ENCODE data around the gene ITPR2.
"Not testable (repeated sequence)": the region's sequence is repeated elsewhere in the genome, so short reads cannot be mapped to it uniquely, and the experiment has no call there.

Gene ITPR2

DNA sequence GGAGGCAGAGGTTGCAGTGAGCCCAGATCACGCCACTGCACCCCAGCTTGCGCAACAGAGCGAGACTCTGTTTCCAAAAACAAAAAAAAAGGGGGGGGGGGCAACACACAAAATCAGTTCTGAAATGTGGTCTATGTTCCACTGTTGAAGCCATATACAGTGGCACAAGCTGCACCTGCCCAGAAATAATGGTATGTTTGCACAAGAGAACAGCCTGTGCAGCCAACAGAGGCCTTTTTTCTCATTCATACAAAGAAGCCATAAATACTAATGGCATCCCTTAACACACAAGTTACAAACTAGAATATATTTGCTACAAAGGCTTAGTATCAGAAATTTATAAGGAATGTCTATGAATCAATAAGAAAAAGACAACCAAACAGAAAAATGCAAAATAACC, 37.1 kb downstream of the ITPR2 start:
- TF ChIP-seq, protein P1, sequence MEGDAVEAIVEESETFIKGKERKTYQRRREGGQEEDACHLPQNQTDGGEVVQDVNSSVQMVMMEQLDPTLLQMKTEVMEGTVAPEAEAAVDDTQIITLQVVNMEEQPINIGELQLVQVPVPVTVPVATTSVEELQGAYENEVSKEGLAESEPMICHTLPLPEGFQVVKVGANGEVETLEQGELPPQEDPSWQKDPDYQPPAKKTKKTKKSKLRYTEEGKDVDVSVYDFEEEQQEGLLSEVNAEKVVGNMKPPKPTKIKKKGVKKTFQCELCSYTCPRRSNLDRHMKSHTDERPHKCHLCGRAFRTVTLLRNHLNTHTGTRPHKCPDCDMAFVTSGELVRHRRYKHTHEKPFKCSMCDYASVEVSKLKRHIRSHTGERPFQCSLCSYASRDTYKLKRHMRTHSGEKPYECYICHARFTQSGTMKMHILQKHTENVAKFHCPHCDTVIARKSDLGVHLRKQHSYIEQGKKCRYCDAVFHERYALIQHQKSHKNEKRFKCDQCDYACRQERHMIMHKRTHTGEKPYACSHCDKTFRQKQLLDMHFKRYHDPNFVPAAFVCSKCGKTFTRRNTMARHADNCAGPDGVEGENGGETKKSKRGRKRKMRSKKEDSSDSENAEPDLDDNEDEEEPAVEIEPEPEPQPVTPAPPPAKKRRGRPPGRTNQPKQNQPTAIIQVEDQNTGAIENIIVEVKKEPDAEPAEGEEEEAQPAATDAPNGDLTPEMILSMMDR (conservative IDR thresholded peaks at IDR 0.05; ENCODE audit: control insufficient read depth, insufficient read depth, low read depth, low read length), result no peak
- no peak for DNase-seq (ENCODE audit: low read depth)
- no peak overlapping the region for H3K4me3 ChIP-seq (ENCODE audit: control insufficient read depth, low read depth, low read length)

DNA sequence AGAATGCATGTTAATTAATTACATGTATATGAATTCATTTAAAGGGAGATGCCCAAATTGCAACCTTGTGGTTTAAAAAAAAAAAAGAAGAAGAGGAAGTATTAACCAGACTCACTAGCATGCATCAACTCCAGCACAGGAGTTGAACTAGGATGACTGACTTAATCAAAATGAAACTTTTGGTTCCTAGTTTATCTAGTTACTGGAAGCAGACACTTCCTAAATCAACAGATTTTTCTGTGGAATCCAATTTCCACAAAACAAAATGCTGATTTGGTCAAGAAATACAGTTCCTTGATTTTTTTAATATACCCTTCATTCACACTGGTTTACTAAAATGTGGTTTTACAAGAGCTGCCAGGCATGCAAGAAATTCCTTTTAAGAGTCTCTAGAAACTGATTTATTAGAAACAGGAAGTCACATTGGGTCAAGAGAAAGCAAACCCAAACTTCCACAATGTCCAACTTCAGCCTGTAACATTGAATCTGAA, 41.6 kb downstream of the ITPR2 start:
- H3K4me3 ChIP-seq (ENCODE audit: control insufficient read depth, low read depth, low read length), result no peak overlapping the region
- DNase-seq (ENCODE audit: low read depth), result peak; percentile 24
- TF ChIP-seq, protein P1 (conservative IDR thresholded peaks at IDR 0.05; ENCODE audit: control insufficient read depth, insufficient read depth, low read depth, low read length), result no peak

DNA sequence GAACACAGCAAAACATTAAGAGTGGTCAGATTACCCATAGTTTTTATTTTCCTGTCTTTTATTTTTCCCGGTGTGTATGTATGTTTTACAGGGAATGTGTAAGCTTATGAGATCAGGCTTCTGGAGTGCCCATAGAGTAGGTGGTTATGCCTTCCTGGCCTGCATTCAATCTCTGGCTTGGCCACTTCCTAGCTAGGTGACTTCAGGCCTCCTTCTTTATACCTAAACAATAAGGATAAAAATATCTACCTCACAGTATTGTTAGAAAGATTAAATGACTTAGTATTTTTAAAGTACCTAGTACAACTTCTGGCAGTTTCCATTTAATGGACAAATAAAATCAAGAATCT, 42.4 kb downstream of the ITPR2 start:
- DNase-seq (ENCODE audit: low read depth), result no peak
- no peak overlapping the region for H3K4me3 ChIP-seq (ENCODE audit: control insufficient read depth, low read depth, low read length)
- TF ChIP-seq, protein P1 (conservative IDR thresholded peaks at IDR 0.05; ENCODE audit: control insufficient read depth, insufficient read depth, low read depth, low read length), result no peak

DNA sequence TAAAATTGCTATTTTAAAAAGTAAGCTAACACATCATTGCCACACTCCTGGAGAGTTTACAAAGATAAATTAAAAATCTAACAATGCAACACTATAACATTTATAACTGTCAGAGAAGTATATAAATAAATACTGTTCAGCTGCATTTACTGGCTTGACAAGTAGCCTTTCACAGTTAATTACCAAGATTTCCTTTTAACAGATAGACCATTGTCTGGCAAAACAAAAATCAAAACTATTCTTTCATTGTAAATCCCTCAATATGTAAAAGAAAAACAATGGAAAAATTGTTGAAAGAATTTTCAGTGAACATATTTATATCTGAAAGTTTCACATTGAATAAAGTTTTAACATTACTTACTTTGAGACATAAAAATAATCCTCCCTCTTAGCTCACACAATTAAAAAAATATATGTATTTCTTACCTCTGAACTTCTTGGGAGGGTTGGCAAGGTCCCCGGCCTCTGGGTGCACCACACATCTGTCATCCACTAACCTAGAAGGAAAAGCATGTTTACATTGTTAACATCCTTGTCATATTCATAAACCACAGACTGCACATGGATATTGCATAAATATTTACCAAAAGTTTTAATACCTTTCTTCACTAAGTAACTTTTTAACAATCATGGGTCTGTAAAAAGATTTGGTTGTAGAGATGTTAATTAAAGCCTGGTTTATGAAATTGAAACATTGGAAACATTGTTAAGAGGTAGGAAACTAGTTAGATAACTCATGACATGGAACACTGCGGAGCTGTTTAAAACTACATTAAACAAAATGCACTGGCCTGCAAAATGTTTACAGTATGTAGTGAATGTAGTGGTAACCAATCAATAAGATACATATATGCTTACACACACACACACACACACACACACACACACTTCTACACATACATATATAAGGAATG, 43.0 kb downstream of the ITPR2 start:
- H3K4me3 ChIP-seq (ENCODE audit: control insufficient read depth, low read depth, low read length), result no peak overlapping the region
- peak; percentile 70 for DNase-seq (ENCODE audit: low read depth)
- TF ChIP-seq, protein P1 (conservative IDR thresholded peaks at IDR 0.05; ENCODE audit: control insufficient read depth, insufficient read depth, low read depth, low read length), result no peak

DNA sequence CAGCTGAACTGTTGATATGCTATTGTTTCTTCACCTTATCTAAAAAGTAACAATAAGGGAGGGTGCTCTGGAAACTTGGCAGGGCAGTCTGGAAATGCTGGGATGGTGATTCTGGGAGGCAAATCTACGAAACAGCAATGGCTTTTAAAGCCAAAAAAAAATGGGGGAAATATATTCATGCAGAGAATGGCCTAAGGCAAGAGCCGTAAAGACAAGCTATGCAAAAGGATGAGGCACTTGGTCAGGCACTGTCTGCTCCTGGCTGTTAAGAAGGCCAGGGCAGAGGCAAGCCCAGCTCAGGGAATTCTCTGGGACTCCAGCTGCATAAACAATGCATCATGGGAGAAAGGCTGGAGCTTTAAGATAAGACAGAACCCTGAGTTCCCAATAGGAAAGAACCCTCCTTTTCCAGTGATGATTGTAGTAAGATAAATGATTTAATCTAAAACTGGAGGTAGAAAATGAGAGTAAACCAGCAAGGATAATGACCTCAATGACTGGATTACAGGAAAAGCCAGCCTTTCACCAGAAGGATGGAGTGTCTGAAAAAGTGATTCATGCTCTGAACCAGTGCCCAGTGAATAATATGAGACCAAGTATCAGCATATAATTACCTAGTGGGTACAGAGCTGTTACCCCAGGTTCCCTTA, 46.0 kb downstream of the ITPR2 start:
- H3K4me3 ChIP-seq (ENCODE audit: control insufficient read depth, low read depth, low read length), result no peak overlapping the region
- TF ChIP-seq, protein P1 (conservative IDR thresholded peaks at IDR 0.05; ENCODE audit: control insufficient read depth, insufficient read depth, low read depth, low read length), result no peak
- peak; percentile 87 for DNase-seq (ENCODE audit: low read depth)

DNA sequence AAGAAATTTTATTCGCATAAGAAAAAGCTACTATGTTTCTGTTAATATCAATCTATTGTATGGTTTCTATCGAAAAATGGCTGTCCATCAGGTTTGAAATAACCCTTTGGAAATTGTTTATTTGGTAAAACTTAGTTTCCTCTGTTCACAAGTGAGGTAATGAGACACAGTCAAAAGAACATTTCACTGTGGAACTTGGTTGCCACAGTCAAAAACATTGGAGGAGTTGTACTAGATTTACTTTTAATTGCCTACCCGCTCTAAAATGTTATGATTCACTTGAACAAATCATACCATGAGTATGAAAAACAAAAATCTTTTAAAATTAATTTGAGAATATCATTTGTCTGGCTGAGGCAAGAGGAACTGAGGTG, 46.5 kb downstream of the ITPR2 start:
- no peak overlapping the region for H3K4me3 ChIP-seq (ENCODE audit: control insufficient read depth, low read depth, low read length)
- TF ChIP-seq, protein P1 (conservative IDR thresholded peaks at IDR 0.05; ENCODE audit: control insufficient read depth, insufficient read depth, low read depth, low read length), result no peak
- DNase-seq (ENCODE audit: low read depth), result peak; percentile 31

DNA sequence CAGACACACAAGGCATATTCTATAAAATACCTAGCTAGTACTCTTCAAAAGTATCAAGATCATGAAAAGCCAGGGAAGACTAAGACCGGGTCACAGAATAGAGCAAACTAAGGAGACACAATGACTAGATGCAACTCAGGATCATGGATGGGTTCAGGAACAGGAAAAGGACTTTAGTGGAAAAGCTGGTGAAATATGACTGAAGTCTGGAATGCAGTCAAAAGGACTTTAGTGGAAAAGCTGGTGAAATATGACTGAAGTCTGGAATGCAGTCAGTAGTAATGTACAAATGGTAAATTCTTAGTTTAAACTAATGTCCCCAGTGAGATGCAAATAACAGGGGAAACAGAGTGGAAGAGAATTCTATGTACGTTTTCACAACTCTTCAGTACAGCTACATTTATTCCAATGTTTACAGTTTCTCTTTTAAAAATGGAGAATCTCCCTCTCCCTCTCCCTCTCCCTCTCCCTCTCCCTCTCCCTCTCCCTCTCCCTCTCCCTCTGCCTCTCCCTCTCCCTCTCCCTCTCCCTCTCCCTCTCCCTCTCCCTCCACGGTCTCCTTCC, 49.1 kb downstream of the ITPR2 start:
- DNase-seq (ENCODE audit: low read depth), result not testable (repeated sequence)
- H3K4me3 ChIP-seq (ENCODE audit: control insufficient read depth, low read depth, low read length), result peak overlapping the region; percentile 1

Data from fibroblast of mammary gland (primary cell).